Measurements from ENCODE around the gene LTA4H. TPM values are rescaled to one million over a fixed set of nuclear protein-coding genes. Genes with fewer than 3 reads are reported as not detected.

LTA4H gene
- total RNA-seq, 2 donors from 2014 or later, result 112 to 141 TPM

- H3K9me3 Mint-ChIP-seq, result no peaks in the 10 kb centered on the region
- TF ChIP-seq CTCF (conservative IDR thresholded peaks at IDR 0.05), result no peak
- Histone ChIP-seq H3K27ac (ENCODE audit: low read depth, low read length) (no peak overlapping the region), H3K36me3 (ENCODE audit: control insufficient read depth, insufficient read depth, low read length) (peaks cover 31% of the 10 kb centered on the region), H3K27me3 (ENCODE audit: control insufficient read depth, insufficient read depth, low read length, poor library complexity, severe bottlenecking) (no peaks in the 10 kb centered on the region), H3K9me3 (ENCODE audit: control insufficient read depth, low read length) (no peaks in the 10 kb centered on the region), H3K4me3 (ENCODE audit: low read length) (no peak overlapping the region), H3K4me1 (ENCODE audit: control insufficient read depth, insufficient read depth, low read length) (peaks cover 2% of the 10 kb centered on the region), H3K9ac (ENCODE audit: extremely low read depth, low read length, poor library complexity, severe bottlenecking) (no peak overlapping the region)
- peaks cover 30% of the 10 kb centered on the region for H3K36me3 Mint-ChIP-seq (ENCODE audit: low read depth)
- no peak overlapping the region for H3K4me3 Mint-ChIP-seq
- peaks cover 8% of the 10 kb centered on the region for H3K4me1 Mint-ChIP-seq
- H3K27ac Mint-ChIP-seq, result no peak overlapping the region
- no peak for DNase-seq
- no CpG with 5 or more reads among the region's 1 CpG for WGBS, 2 experiments (ENCODE audit: insufficient coverage in 1 of 2, insufficient read length in 1 of 2)
- H3K27me3 Mint-ChIP-seq (ENCODE audit: insufficient read depth), result no peaks in the 10 kb centered on the region
Observed at GRCh38 chr12:96028538-96028937, 6.8 kb downstream of the LTA4H start.

GRCh38 chr12:96026331-96026730 is 9.1 kb downstream of the LTA4H start:
- 100% methylated on average over 1 of the region's 1 CpG for WGBS, 2 experiments (ENCODE audit: insufficient coverage in 1 of 2, insufficient read length in 1 of 2)
- Histone ChIP-seq H3K4me1 (ENCODE audit: control insufficient read depth, insufficient read depth, low read length) (peaks cover 2% of the 10 kb centered on the region), H3K36me3 (ENCODE audit: control insufficient read depth, insufficient read depth, low read length) (peaks cover 52% of the 10 kb centered on the region), H3K9me3 (ENCODE audit: control insufficient read depth, low read length) (no peaks in the 10 kb centered on the region), H3K27me3 (ENCODE audit: control insufficient read depth, insufficient read depth, low read length, poor library complexity, severe bottlenecking) (no peaks in the 10 kb centered on the region), H3K4me3 (ENCODE audit: low read length) (no peak overlapping the region), H3K27ac (ENCODE audit: low read depth, low read length) (no peak overlapping the region), H3K9ac (ENCODE audit: extremely low read depth, low read length, poor library complexity, severe bottlenecking) (no peak overlapping the region)
- Mint-ChIP-seq H3K9me3 (no peaks in the 10 kb centered on the region), H3K4me1 (peaks cover 3% of the 10 kb centered on the region), H3K4me3 (no peak overlapping the region), H3K27me3 (ENCODE audit: insufficient read depth) (no peaks in the 10 kb centered on the region), H3K27ac (no peak overlapping the region), H3K36me3 (ENCODE audit: low read depth) (peaks cover 47% of the 10 kb centered on the region)
- no peak for TF ChIP-seq CTCF (conservative IDR thresholded peaks at IDR 0.05)
- DNase-seq, result no peak

- H3K27ac ChIP-seq (ENCODE audit: low read depth, low read length), result no peak overlapping the region
- no peaks in the 10 kb centered on the region for H3K9me3 ChIP-seq (ENCODE audit: control insufficient read depth, low read length)
- Mint-ChIP-seq H3K4me1 (no peaks in the 10 kb centered on the region), H3K27ac (no peak overlapping the region), H3K4me3 (no peak overlapping the region), H3K27me3 (ENCODE audit: insufficient read depth) (no peaks in the 10 kb centered on the region), H3K36me3 (ENCODE audit: low read depth) (peaks cover 52% of the 10 kb centered on the region), H3K9me3 (no peaks in the 10 kb centered on the region)
- WGBS, 2 experiments (ENCODE audit: insufficient coverage in 1 of 2, insufficient read length in 1 of 2), result 95 to 100% methylated on average over 2 to 4 of the region's 4 CpGs
- H3K4me3 ChIP-seq (ENCODE audit: low read length), result no peak overlapping the region
- no peaks in the 10 kb centered on the region for H3K27me3 ChIP-seq (ENCODE audit: control insufficient read depth, insufficient read depth, low read length, poor library complexity, severe bottlenecking)
- no peak for DNase-seq
- H3K4me1 ChIP-seq (ENCODE audit: control insufficient read depth, insufficient read depth, low read length), result peaks cover 2% of the 10 kb centered on the region
- no peak for TF ChIP-seq CTCF (conservative IDR thresholded peaks at IDR 0.05)
- no peak overlapping the region for H3K9ac ChIP-seq (ENCODE audit: extremely low read depth, low read length, poor library complexity, severe bottlenecking)
- H3K36me3 ChIP-seq (ENCODE audit: control insufficient read depth, insufficient read depth, low read length), result peaks cover 60% of the 10 kb centered on the region
Observed at GRCh38 chr12:96025518-96025917, 9.9 kb downstream of the LTA4H start.
